Endodermal cell (in vitro differentiated cells): ENCODE measurements around the gene CHMP1B. TPM values are rescaled to one million over a fixed set of nuclear protein-coding genes. Genes with fewer than 3 reads are reported as not detected.

ENCODE experiments used
- DNase-seq: peaks from one replicate; pipeline ENCODE4 v3.0.0-alpha.2; 2017
- H3K27ac ChIP-seq: 2 replicates; pipeline ENCODE4 v1.5.1; 2013; ENCODE audit warnings: mild to moderate bottlenecking, low read depth, low read length, moderate library complexity
- H3K27me3 ChIP-seq: 2 replicates; pipeline ENCODE4 v1.6.1; 2013; ENCODE audit warnings: mild to moderate bottlenecking, low read length, moderate library complexity; ENCODE audit not compliant: insufficient read depth, control insufficient read depth, poor library complexity, severe bottlenecking
- H3K36me3 ChIP-seq: 2 replicates; pipeline ENCODE4 v1.7.0; 2013; ENCODE audit warnings: mild to moderate bottlenecking, low read length, moderate library complexity; ENCODE audit not compliant: control insufficient read depth, insufficient read depth
- H3K4me1 ChIP-seq: one replicate; pipeline ENCODE4 v1.7.0; 2013; ENCODE audit warnings: low read length; ENCODE audit not compliant: control insufficient read depth, insufficient read depth
- H3K4me3 ChIP-seq: 2 replicates; pipeline ENCODE4 v1.5.1; 2013; ENCODE audit warnings: mild to moderate bottlenecking, low read length, moderate library complexity
- H3K9ac ChIP-seq: 2 replicates; pipeline ENCODE4 v1.6.1; 2013; ENCODE audit warnings: mild to moderate bottlenecking, low read length, moderate library complexity; ENCODE audit not compliant: poor library complexity, severe bottlenecking; ENCODE audit errors: extremely low read depth
- H3K9me3 ChIP-seq: 2 replicates; pipeline ENCODE4 v1.6.1; 2013; ENCODE audit warnings: mild to moderate bottlenecking, low read length, moderate library complexity; ENCODE audit not compliant: control insufficient read depth
- H3K27ac Mint-ChIP-seq: 2 replicates; pipeline ENCODE4 v1.8.0; 2020; ENCODE audit warnings: mixed read lengths
- H3K27me3 Mint-ChIP-seq: 2 replicates; pipeline ENCODE4 v1.8.0; 2021; ENCODE audit warnings: mild to moderate bottlenecking, mixed read lengths; ENCODE audit not compliant: insufficient read depth
- H3K36me3 Mint-ChIP-seq: 2 replicates; pipeline ENCODE4 v1.8.0; 2020; ENCODE audit warnings: low read depth, mixed read lengths
- H3K4me1 Mint-ChIP-seq: 2 replicates; pipeline ENCODE4 v1.8.0; 2020; ENCODE audit warnings: mixed read lengths
- H3K4me3 Mint-ChIP-seq: 2 replicates; pipeline ENCODE4 v1.8.0; 2020; ENCODE audit warnings: mild to moderate bottlenecking, moderate library complexity, mixed read lengths
- H3K9me3 Mint-ChIP-seq: 2 replicates; pipeline ENCODE4 v1.8.0; 2020; ENCODE audit warnings: mild to moderate bottlenecking, mixed read lengths
- CTCF ChIP-seq: fragments of 200-600 bp; sonication (generic); conservative IDR thresholded peaks from 2 replicates; pipeline ENCODE4 v1.5.0; 2021; ENCODE audit warnings: antibody characterized with exemption, mild to moderate bottlenecking
- WGBS, 2 experiments: methylation state at CpG; one replicate each; pipeline versions ENCODE4 v1.1.5 to v1.1.7; 2013; ENCODE audit warnings: missing lambda C conversion rate in 2 of 2, mixed read lengths in 1 of 2; ENCODE audit not compliant: insufficient coverage in 1 of 2, insufficient read length in 1 of 2; 5-methylcytosine and 5-hydroxymethylcytosine counted together
- total RNA-seq, 2 donors: library from RNA; stranded (reverse); fragmentation: NEBNext Ultra II Directional in 1 of 2; extraction: Animal tissue kit (Norgen Biotek cat#: 25700) in 1 of 2; gene quantifications; 2 replicates in 1 of 2; 3 replicates in 1 of 2; pipeline ENCODE4 v1.2.1, GENCODE V29; 2021

CHMP1B gene
- total RNA-seq, 2 donors from 2014 or later = 35.3 to 35.8 TPM

- Mint-ChIP-seq H3K27me3 (no peaks in the 10 kb centered on the region), H3K36me3 (peaks cover 51% of the 10 kb centered on the region), H3K4me1 (peaks cover 14% of the 10 kb centered on the region), H3K4me3 (no peak overlapping the region), H3K9me3 (no peaks in the 10 kb centered on the region), H3K27ac (no peak overlapping the region)
- Histone ChIP-seq H3K9me3 (no peaks in the 10 kb centered on the region), H3K27me3 (no peaks in the 10 kb centered on the region), H3K4me1 (peaks cover 21% of the 10 kb centered on the region), H3K4me3 (no peak overlapping the region), H3K27ac (no peak overlapping the region), H3K36me3 (peaks cover 52% of the 10 kb centered on the region), H3K9ac (no peak overlapping the region)
- 96 to 100% methylated on average over 9 to 12 of the region's 12 CpGs for WGBS, 2 experiments
- TF ChIP-seq CTCF = no peak
- no peak for DNase-seq
Observed at GRCh38 chr18:11884396-11885030, 33.3 kb downstream of the CHMP1B start.

- WGBS, 2 experiments = 95 to 98% methylated on average over 16 to 22 of the region's 22 CpGs
- Histone ChIP-seq H3K4me3 (no peak overlapping the region), H3K27me3 (no peaks in the 10 kb centered on the region), H3K36me3 (peaks cover 52% of the 10 kb centered on the region), H3K27ac (no peak overlapping the region), H3K9ac (no peak overlapping the region), H3K4me1 (peaks cover 19% of the 10 kb centered on the region), H3K9me3 (no peaks in the 10 kb centered on the region)
- H3K27me3 Mint-ChIP-seq = no peaks in the 10 kb centered on the region
- DNase-seq = no peak
- peaks cover 52% of the 10 kb centered on the region for H3K36me3 Mint-ChIP-seq
- no peak overlapping the region for H3K4me3 Mint-ChIP-seq
- TF ChIP-seq CTCF = no peak
- H3K4me1 Mint-ChIP-seq = peaks cover 14% of the 10 kb centered on the region
- H3K27ac Mint-ChIP-seq = peak overlapping the region; percentile 79
- H3K9me3 Mint-ChIP-seq = no peaks in the 10 kb centered on the region
Observed at GRCh38 chr18:11885278-11885947, 34.2 kb downstream of the CHMP1B start.

DNA sequence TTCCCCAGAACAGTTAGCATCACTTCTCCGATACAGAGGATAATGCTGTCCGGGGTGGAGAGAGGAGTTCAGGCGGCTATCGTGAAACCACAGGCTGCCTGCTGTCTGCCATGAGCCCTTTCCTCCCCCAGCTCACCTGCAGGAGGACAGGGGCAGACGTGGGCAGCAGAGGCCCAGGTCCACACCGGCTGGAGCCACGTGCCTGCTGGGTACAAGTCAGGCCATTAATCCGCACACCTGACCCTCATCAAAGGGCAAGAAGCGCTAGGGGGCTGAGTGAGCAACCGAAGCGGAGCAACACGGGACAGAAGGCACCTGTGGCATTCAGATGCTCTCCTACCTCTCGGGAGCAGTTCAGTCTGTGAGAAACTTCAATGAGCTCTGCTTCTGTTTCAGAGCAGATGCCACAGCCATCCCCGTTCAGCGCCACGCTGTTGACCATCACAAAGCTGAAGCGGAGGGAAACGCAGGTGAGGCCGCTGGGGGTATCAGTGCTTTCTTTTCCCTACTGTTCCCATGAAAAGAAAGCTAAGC lies 35.4 kb downstream of the CHMP1B start:
- 95 to 97% methylated on average over 14 to 19 of the region's 19 CpGs for WGBS, 2 experiments
- H3K27me3 Mint-ChIP-seq = no peaks in the 10 kb centered on the region
- H3K4me3 Mint-ChIP-seq = no peak overlapping the region
- Histone ChIP-seq H3K9me3 (no peaks in the 10 kb centered on the region), H3K9ac (no peak overlapping the region), H3K4me1 (peaks cover 10% of the 10 kb centered on the region), H3K36me3 (peaks cover 58% of the 10 kb centered on the region), H3K27me3 (no peaks in the 10 kb centered on the region), H3K4me3 (no peak overlapping the region), H3K27ac (no peak overlapping the region)
- no peak for TF ChIP-seq CTCF
- no peak overlapping the region for H3K27ac Mint-ChIP-seq
- DNase-seq = no peak
- H3K9me3 Mint-ChIP-seq = no peaks in the 10 kb centered on the region
- peaks cover 7% of the 10 kb centered on the region for H3K4me1 Mint-ChIP-seq
- peaks cover 44% of the 10 kb centered on the region for H3K36me3 Mint-ChIP-seq
